ENCODE data around the gene NUDT15.
A peak's percentile ranks its signal among the peaks of the same experiment; 100 is the strongest.
"Not testable (repeated sequence)": the region's sequence is repeated elsewhere in the genome, so short reads cannot be mapped to it uniquely, and the experiment has no call there.

The NUDT15 gene

GRCh38 chr13:48043789-48044503 lies 6.4 kb downstream of the NUDT15 start:
- Histone ChIP-seq H3K27me3 (ENCODE audit: insufficient read depth, low read depth, severe bottlenecking) (no peaks in the 10 kb centered on the region), H3K36me3 (no peaks in the 10 kb centered on the region), H3K9me3 (ENCODE audit: severe bottlenecking) (no peaks in the 10 kb centered on the region), H3K4me3 (ENCODE audit: low read depth, low read length) (no peak overlapping the region), H3K27ac (no peak overlapping the region)
- DNase-seq: no peak
- TF ChIP-seq CTCF (IDR thresholded peaks at IDR 0.05; ENCODE audit: low read depth, low read length): no peak

- DNase-seq: no peak
- TF ChIP-seq CTCF (IDR thresholded peaks at IDR 0.05; ENCODE audit: low read depth, low read length): no peak
- no peaks in the 10 kb centered on the region for H3K9me3 ChIP-seq (ENCODE audit: severe bottlenecking)
- H3K4me3 ChIP-seq (ENCODE audit: low read depth, low read length): no peak overlapping the region
- H3K36me3 ChIP-seq: no peaks in the 10 kb centered on the region
- H3K27ac ChIP-seq: no peak overlapping the region
- H3K27me3 ChIP-seq (ENCODE audit: insufficient read depth, low read depth, severe bottlenecking): no peaks in the 10 kb centered on the region
These were observed 13.0 kb downstream of the NUDT15 start for GRCh38 chr13:48050550-48050949.

GRCh38 chr13:48054601-48055000 lies 17.1 kb downstream of the NUDT15 start:
- TF ChIP-seq CTCF (IDR thresholded peaks at IDR 0.05; ENCODE audit: low read depth, low read length): no peak
- Histone ChIP-seq H3K36me3 (no peaks in the 10 kb centered on the region), H3K27ac (no peak overlapping the region), H3K4me3 (ENCODE audit: low read depth, low read length) (no peak overlapping the region), H3K27me3 (ENCODE audit: insufficient read depth, low read depth, severe bottlenecking) (no peaks in the 10 kb centered on the region), H3K9me3 (ENCODE audit: severe bottlenecking) (no peaks in the 10 kb centered on the region)
- no peak for DNase-seq

GRCh38 chr13:48055712-48056111 lies 18.2 kb downstream of the NUDT15 start:
- DNase-seq: no peak
- Histone ChIP-seq H3K27ac (no peak overlapping the region), H3K4me3 (ENCODE audit: low read depth, low read length) (no peak overlapping the region), H3K36me3 (no peaks in the 10 kb centered on the region), H3K9me3 (ENCODE audit: severe bottlenecking) (no peaks in the 10 kb centered on the region), H3K27me3 (ENCODE audit: insufficient read depth, low read depth, severe bottlenecking) (no peaks in the 10 kb centered on the region)
- TF ChIP-seq CTCF (IDR thresholded peaks at IDR 0.05; ENCODE audit: low read depth, low read length): no peak

- DNase-seq: peak; percentile 45
- H3K9me3 ChIP-seq (ENCODE audit: severe bottlenecking); H3K4me3 ChIP-seq (ENCODE audit: low read depth, low read length); H3K27ac ChIP-seq; H3K27me3 ChIP-seq (ENCODE audit: insufficient read depth, low read depth, severe bottlenecking); H3K36me3 ChIP-seq: not testable (repeated sequence)
These were observed 21.0 kb downstream of the NUDT15 start for GRCh38 chr13:48058536-48058935.

- not testable (repeated sequence) for H3K4me3 ChIP-seq (ENCODE audit: low read depth, low read length); H3K27me3 ChIP-seq (ENCODE audit: insufficient read depth, low read depth, severe bottlenecking); H3K27ac ChIP-seq; H3K36me3 ChIP-seq; H3K9me3 ChIP-seq (ENCODE audit: severe bottlenecking); DNase-seq
These were observed 22.4 kb downstream of the NUDT15 start for GRCh38 chr13:48059951-48060350.
